IMR-90 (cell line): Measurements from ENCODE around the gene RRP9. TPM values are rescaled to one million over a fixed set of nuclear protein-coding genes. Genes with fewer than 3 reads are reported as not detected.

Source experiments
- ATAC-seq: fragments of 200-7000 bp; cut with Tn5 transposase; 2 replicates; pipeline ENCODE4 v1.9.1; 2020; ENCODE audit warnings: low read depth, mild to moderate bottlenecking, moderate library complexity
- BruUV-seq: library from RNA; stranded (reverse); fragments of 400-500 nt; replicated peaks from 2 replicates; lab custom pipeline; 2021; lab: Mats Ljungman, UMichigan
- CTCF ChIA-PET: fragments of 300-600 bp; formaldehyde crosslinking; extraction: SDS; loops from one replicate; lab custom pipeline; 2021; ENCODE audit warnings: antibody characterized with exemption; lab: Yijun Ruan, JAX
- POLR2A ChIA-PET: fragments of 300-600 bp; sonication (Branson Sonifier 250); formaldehyde crosslinking; loops from one replicate; lab custom pipeline; 2022; ENCODE audit warnings: antibody characterized with exemption; ENCODE audit not compliant: unreplicated experiment; lab: Charles Lee
- DNase-seq: peaks from one replicate; pipeline ENCODE4 v3.0.0; 2013
- H2AFZ ChIP-seq: replicated peaks from 2 replicates; pipeline ENCODE3; 2013; ENCODE audit warnings: low read length, mild to moderate bottlenecking; ENCODE audit not compliant: poor library complexity
- H2AK5ac ChIP-seq: 2 replicates; pipeline ENCODE4 v1.6.1; 2013; ENCODE audit warnings: low read depth, low read length, inconsistent platforms
- H2AK9ac ChIP-seq: replicated peaks from 2 replicates; pipeline ENCODE3; 2013; ENCODE audit warnings: mild to moderate bottlenecking, low read depth, low read length, moderate library complexity; ENCODE audit not compliant: poor library complexity
- H2BK120ac ChIP-seq: 2 replicates; pipeline ENCODE4 v1.6.1; 2013; ENCODE audit warnings: low read depth, low read length, inconsistent platforms
- H2BK15ac ChIP-seq: 3 replicates; pipeline ENCODE4 v1.6.1; 2013; ENCODE audit warnings: low read depth, low read length, inconsistent platforms
- H2BK20ac ChIP-seq: 2 replicates; pipeline ENCODE4 v1.6.1; 2013; ENCODE audit warnings: low read depth, mild to moderate bottlenecking, inconsistent platforms, low read length, moderate library complexity
- H2BK5ac ChIP-seq: 2 replicates; pipeline ENCODE4 v1.6.1; 2013; ENCODE audit warnings: mild to moderate bottlenecking, low read depth, low read length, inconsistent platforms; ENCODE audit not compliant: poor library complexity, severe bottlenecking
- H3K14ac ChIP-seq: replicated peaks from 2 replicates; pipeline ENCODE4 v1.6.1; 2013; ENCODE audit warnings: low read depth, low read length, inconsistent platforms
- H3K18ac ChIP-seq: 2 replicates; pipeline ENCODE4 v1.6.1; 2013; ENCODE audit warnings: low read depth, low read length, control low read depth
- H3K23ac ChIP-seq: 2 replicates; pipeline ENCODE4 v1.6.1; 2013; ENCODE audit warnings: low read depth, low read length, inconsistent platforms
- H3K27ac ChIP-seq: 2 replicates; pipeline ENCODE4 v1.5.1; 2013; ENCODE audit warnings: mild to moderate bottlenecking, control low read depth, low read length; ENCODE audit not compliant: insufficient read depth
- H3K27me3 ChIP-seq: 2 replicates; pipeline ENCODE4 v1.6.1; 2013; ENCODE audit warnings: low read length; ENCODE audit not compliant: control insufficient read depth, insufficient read depth
- H3K36me3 ChIP-seq: 2 replicates; pipeline ENCODE4 v1.6.1; 2013; ENCODE audit warnings: low read length, mixed read lengths; ENCODE audit not compliant: control insufficient read depth, insufficient read depth
- H3K4ac ChIP-seq: 2 replicates; pipeline ENCODE4 v1.6.1; 2013; ENCODE audit warnings: low read depth, low read length, inconsistent platforms
- H3K4me1 ChIP-seq: 2 replicates; pipeline ENCODE4 v1.6.1; 2013; ENCODE audit warnings: low read length, mixed read lengths; ENCODE audit not compliant: control insufficient read depth, insufficient read depth
- H3K4me2 ChIP-seq: 2 replicates; pipeline ENCODE4 v1.6.1; 2013; ENCODE audit warnings: low read depth, mild to moderate bottlenecking, control low read depth, low read length, moderate library complexity
- H3K4me3 ChIP-seq: 2 replicates; pipeline ENCODE4 v1.5.1; 2013; ENCODE audit warnings: low read depth, mild to moderate bottlenecking, control low read depth, low read length, moderate library complexity; ENCODE audit not compliant: insufficient read depth
- H3K56ac ChIP-seq: 2 replicates; pipeline ENCODE4 v1.6.1; 2013; ENCODE audit warnings: low read length, inconsistent platforms; ENCODE audit not compliant: insufficient read depth; ENCODE audit errors: extremely low read depth
- H3K79me1 ChIP-seq, 2 experiments: 2 replicates each; pipeline ENCODE4 v1.6.1; 2013; ENCODE audit warnings: low read length in 2 of 2, inconsistent platforms in 1 of 2, low read depth in 1 of 2
- H3K9ac ChIP-seq: 2 replicates; pipeline ENCODE4 v1.6.1; 2013; ENCODE audit warnings: low read depth, low read length, control low read depth
- H3K9me1 ChIP-seq: 2 replicates; pipeline ENCODE4 v1.6.1; 2013; ENCODE audit warnings: low read length, inconsistent platforms; ENCODE audit not compliant: insufficient read depth
- H3K9me3 ChIP-seq: 2 replicates; pipeline ENCODE4 v1.6.1; 2013; ENCODE audit warnings: low read length; ENCODE audit not compliant: control insufficient read depth, insufficient read depth
- H4K20me1 ChIP-seq: 2 replicates; pipeline ENCODE4 v1.6.1; 2013; ENCODE audit warnings: low read length, inconsistent platforms; ENCODE audit not compliant: insufficient read depth
- H4K5ac ChIP-seq: 2 replicates; pipeline ENCODE4 v1.6.1; 2013; ENCODE audit warnings: mild to moderate bottlenecking, low read depth, low read length, control low read depth
- H4K8ac ChIP-seq, 2 experiments: 2 replicates each; pipeline ENCODE4 v1.6.1; 2013; ENCODE audit warnings: low read depth in 2 of 2, low read length in 2 of 2, control low read depth in 1 of 2, inconsistent platforms in 1 of 2
- H4K91ac ChIP-seq: 2 replicates; pipeline ENCODE4 v1.6.1; 2013; ENCODE audit warnings: low read depth, low read length, inconsistent platforms; ENCODE audit not compliant: insufficient read depth
- CHD1 ChIP-seq: IDR thresholded peaks from 2 replicates; pipeline ENCODE4 v1.6.1; 2012; ENCODE audit warnings: low read depth, low read length, improper control_type of control experiment
- RAD21 ChIP-seq: IDR thresholded peaks from 2 replicates; pipeline ENCODE4 v1.6.1; 2012; ENCODE audit warnings: low read length, improper control_type of control experiment
- WGBS, 2 experiments: methylation state at CpG; one replicate each; pipeline versions ENCODE4 v1.1.5 to v1.1.7; 2013; ENCODE audit warnings: missing lambda C conversion rate in 2 of 2; ENCODE audit not compliant: insufficient read length in 1 of 2; ENCODE audit errors: extremely low coverage in 2 of 2; 5-methylcytosine and 5-hydroxymethylcytosine counted together
- dilution Hi-C: fragments of 300-500 bp; cut with HindIII; formaldehyde crosslinking; loops from one replicate; pipeline ENCODE4 v1.14.3; 2018; ENCODE audit warnings: low sequenced_read_pairs; ENCODE audit not compliant: unreplicated experiment
- in situ Hi-C: fragments of 300-500 bp; cut with MboI; formaldehyde crosslinking; loops from 3 replicates; pipeline ENCODE4 v1.14.3; 2019; ENCODE audit warnings: low sequenced_read_pairs, inconsistent platforms, mixed read lengths
- intact Hi-C: fragments of 100-400 bp; cut with micrococcal nuclease; formaldehyde crosslinking; loops from 2 replicates; pipeline ENCODE4 v1.10.0; 2022
- polyA plus RNA-seq, 3 experiments: library from polyadenylated mRNA; depleted of rRNA; stranded (reverse); fragments of >200 nt; gene quantifications; 2 replicates each; pipeline ENCODE4 v1.2.3, GENCODE V29; 2012; ENCODE audit warnings: low replicate concordance in 1 of 3
- total RNA-seq: library from RNA; depleted of rRNA; stranded (reverse); fragments of >200 nt; gene quantifications from 2 replicates; pipeline ENCODE4 v1.2.3, GENCODE V29; 2012

RRP9 gene
- total and polyA plus RNA-seq, 2 of the 4 experiments (the other 2 are of a cell fraction) = 30.9 to 39.8 TPM

DNA sequence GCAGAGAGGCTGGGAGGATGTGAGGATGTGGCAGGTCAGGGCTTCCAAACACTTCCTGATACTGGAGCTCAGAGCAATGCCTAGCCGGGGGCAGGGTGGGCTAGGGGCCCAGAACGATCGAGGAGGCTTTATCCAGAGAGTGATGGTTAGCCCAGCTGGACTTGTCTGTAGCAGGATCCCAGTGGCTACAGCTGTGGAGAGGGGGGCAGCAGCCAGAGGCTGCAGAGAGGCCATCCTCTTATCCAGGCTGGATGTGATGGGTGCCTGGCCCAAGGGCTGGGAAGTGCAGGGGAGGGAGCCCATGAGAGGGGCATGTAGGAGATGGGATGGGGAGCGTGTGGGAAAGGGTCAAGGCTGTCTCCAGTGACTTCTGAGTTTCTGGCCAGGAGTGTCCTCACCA, 5.1 kb upstream of the RRP9 start:
- DNase-seq = no peak
- in situ Hi-C loops = loop anchor here (25.0 kb wide), 1 partner anchor 559 kb away; the partner anchor contains the start of genes MANF and RBM15B
- Histone ChIP-seq H4K8ac (no peak overlapping the region), H2AFZ (no peak overlapping the region), H3K79me1 (peaks cover 5 to 13% of the 10 kb centered on the region in 2 experiments; a peak in 2 of 4 replicates), H3K36me3 (peaks cover 2% of the 10 kb centered on the region; the same call in 1 of the 2 replicates), H3K56ac (no peak overlapping the region), H4K5ac (no peak overlapping the region), H3K4me1 (peaks cover 11% of the 10 kb centered on the region), H3K27ac (no peak overlapping the region), H3K4me2 (no peak overlapping the region), H2BK20ac (no peak overlapping the region), H2AK5ac (no peak overlapping the region), H3K4me3 (no peak overlapping the region), H3K9me3 (no peaks in the 10 kb centered on the region), H3K9ac (no peak overlapping the region), H3K18ac (no peak overlapping the region), H3K23ac (no peak overlapping the region), H4K91ac (no peak overlapping the region), H2AK9ac (no peak overlapping the region), H2BK5ac (no peak overlapping the region), H2BK15ac (no peak overlapping the region), H3K27me3 (no peaks in the 10 kb centered on the region), H3K14ac (no peak overlapping the region), H3K4ac (no peak overlapping the region), H2BK120ac (no peak overlapping the region), H3K9me1 (peaks cover 12% of the 10 kb centered on the region), H4K20me1 (no peaks in the 10 kb centered on the region)
- no TSS peak for BruUV-seq
- ChIA-PET POLR2A (no interaction called here), CTCF (no interaction called here)
- intact Hi-C loops = no loop called here
- TF ChIP-seq RAD21 (no peak), CHD1 (no peak)
- no CpG with 5 or more reads among the region's 4 CpGs for WGBS, 2 experiments
- ATAC-seq = no peak
- dilution Hi-C loops = no loop called here
